HEK293T (cell line): Measurements from ENCODE around the gene SP5.

Source experiments
- CTCF ChIA-PET: fragments of 350-600 bp; formaldehyde crosslinking; extraction: SDS; loops from one replicate; lab custom pipeline; 2021; ENCODE audit warnings: antibody characterized with exemption, inconsistent platforms; lab: Yijun Ruan, JAX
- POLR2A ChIA-PET: fragments of 350-600 bp; formaldehyde crosslinking; extraction: SDS; loops from one replicate; lab custom pipeline; 2020; ENCODE audit warnings: antibody characterized with exemption, inconsistent platforms; lab: Yijun Ruan, JAX
- DNase-seq: peaks from one replicate; pipeline ENCODE4 v3.0.0; 2012; ENCODE audit warnings: mixed read lengths; ENCODE audit errors: extremely low spot score
- ARNT ChIP-seq: fragments of 450-650 bp; IDR thresholded peaks from 2 replicates; pipeline ENCODE4 v1.6.1; 2017; ENCODE audit warnings: mild to moderate bottlenecking
- BHLHE40 ChIP-seq: fragments of 450-650 bp; IDR thresholded peaks from 2 replicates; pipeline ENCODE4 v1.6.1; 2016; ENCODE audit warnings: mild to moderate bottlenecking, moderate library complexity, borderline replicate concordance
- CTBP1 ChIP-seq: fragments of 450-650 bp; IDR thresholded peaks from 2 replicates; pipeline ENCODE4 v1.6.1; 2016; ENCODE audit warnings: borderline replicate concordance
- ELF4 ChIP-seq: fragments of 450-650 bp; IDR thresholded peaks from 2 replicates; pipeline ENCODE4 v1.6.1; 2017; ENCODE audit warnings: antibody characterized with exemption
- FOXA1 ChIP-seq: fragments of 450-650 bp; IDR thresholded peaks from 2 replicates; pipeline ENCODE4 v1.6.1; 2016; ENCODE audit warnings: mild to moderate bottlenecking
- FOXK2 ChIP-seq: fragments of 450-650 bp; IDR thresholded peaks from 2 replicates; pipeline ENCODE4 v1.6.1; 2016; ENCODE audit warnings: mild to moderate bottlenecking
- FOXM1 ChIP-seq: fragments of 450-650 bp; IDR thresholded peaks from 2 replicates; pipeline ENCODE4 v1.6.1; 2017; ENCODE audit warnings: mild to moderate bottlenecking, borderline replicate concordance
- L3MBTL2 ChIP-seq: fragments of 450-650 bp; conservative IDR thresholded peaks from 2 replicates; pipeline ENCODE4 v1.6.1; 2016; ENCODE audit warnings: mild to moderate bottlenecking
- NFRKB ChIP-seq: fragments of 450-650 bp; IDR thresholded peaks from 2 replicates; pipeline ENCODE4 v1.6.1; 2016; ENCODE audit warnings: mild to moderate bottlenecking, moderate library complexity
- SP1 ChIP-seq: fragments of 450-650 bp; IDR thresholded peaks from 2 replicates; pipeline ENCODE4 v1.6.1; 2017
- TARDBP ChIP-seq: fragments of 450-650 bp; IDR thresholded peaks from 2 replicates; pipeline ENCODE4 v1.6.1; 2016
- ZNF384 ChIP-seq: fragments of 450-650 bp; IDR thresholded peaks from 2 replicates; pipeline ENCODE4 v1.6.1; 2016

Gene SP5

GRCh38 chr2:170762760-170763159 is 47.6 kb downstream of the SP5 start:
- ChIA-PET POLR2A (no interaction called here), CTCF (interaction anchor here (0.5 kb wide), 1 partner anchor 1282 kb away, joined by 3 read pairs; no protein-coding TSS in a partner anchor)
- no peak for TF ChIP-seq ELF4
- no peak for TF ChIP-seq CTBP1
- TF ChIP-seq FOXA1: no peak
- TF ChIP-seq ZNF384: no peak
- TF ChIP-seq NFRKB: no peak
- no peak for TF ChIP-seq BHLHE40
- DNase-seq: no peak

DNA sequence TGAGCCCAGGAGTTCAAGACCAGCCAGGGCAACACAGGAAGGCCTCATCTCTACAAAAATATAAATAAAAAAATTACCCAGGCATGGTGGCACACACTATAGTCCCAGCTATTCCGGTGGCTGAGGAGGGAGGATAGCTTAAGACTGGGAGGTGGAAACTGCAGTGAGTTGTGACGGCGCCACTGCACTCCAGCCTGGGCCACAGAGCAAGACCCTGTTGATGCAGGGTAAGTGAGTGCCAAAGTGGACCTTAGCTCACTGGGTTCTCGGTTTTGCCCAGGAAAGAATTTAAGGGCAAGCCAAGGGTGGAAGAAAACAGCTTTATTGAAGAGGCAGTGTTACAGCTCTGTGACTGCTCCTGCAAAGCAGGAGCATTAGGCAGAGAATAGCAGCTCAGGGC is 48.1 kb downstream of the SP5 start:
- no peak for TF ChIP-seq TARDBP
- ChIA-PET POLR2A (no interaction called here), CTCF (interaction anchor here (0.5 kb wide), 1 partner anchor 1282 kb away, joined by 3 read pairs; no protein-coding TSS in a partner anchor)
- DNase-seq: no peak

GRCh38 chr2:170764880-170765261 is 49.7 kb downstream of the SP5 start:
- no peak for DNase-seq
- POLR2A ChIA-PET: no interaction called here
- CTCF ChIA-PET: interaction anchor here (0.7 kb wide), 1 partner anchor 1212 kb away, joined by 4 read pairs; no protein-coding TSS in a partner anchor
- TF ChIP-seq FOXA1: no peak

DNA sequence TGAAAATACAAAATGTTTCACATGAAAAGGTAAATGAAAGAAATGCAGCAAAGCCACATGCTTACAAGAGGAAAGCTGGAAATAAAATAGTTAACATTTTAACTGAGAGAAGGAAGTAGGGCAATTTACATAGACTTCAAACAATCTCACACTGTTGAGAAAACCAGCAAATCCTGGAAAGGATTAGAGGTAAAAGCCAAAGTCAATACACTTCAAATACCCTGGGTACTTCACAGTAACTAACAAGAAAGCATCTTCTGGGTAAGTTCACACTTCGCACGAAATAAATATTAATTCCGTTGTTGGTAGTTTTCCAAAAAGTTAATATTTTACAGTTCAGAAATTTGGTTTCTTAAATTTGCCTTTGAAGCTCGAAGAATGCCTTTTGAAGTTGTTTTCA is 51.6 kb downstream of the SP5 start:
- no peak for TF ChIP-seq ARNT
- TF ChIP-seq L3MBTL2: no peak
- TF ChIP-seq FOXK2: no peak
- TF ChIP-seq FOXA1: no peak
- no peak for TF ChIP-seq TARDBP
- TF ChIP-seq FOXM1: no peak
- TF ChIP-seq NFRKB: no peak
- TF ChIP-seq CTBP1: no peak
- no peak for TF ChIP-seq SP1
- POLR2A ChIA-PET: no interaction called here
- CTCF ChIA-PET: interaction anchor here (0.9 kb wide), 1 partner anchor 359 kb away, joined by 3 read pairs; no protein-coding TSS in a partner anchor
- DNase-seq: no peak
